ENCODE data around the gene ARHGAP45.

GRCh38 chr19:1085053-1085658, 18.2 kb downstream of the ARHGAP45 start:
- no peak for TF ChIP-seq CTCF (IDR thresholded peaks at IDR 0.05; ENCODE audit: control extremely low read depth in 1 of 3, insufficient read depth in 1 of 3, low read depth in 1 of 3, low read length in 3 of 3)
- TF ChIP-seq TAF7 (optimal IDR thresholded peaks at IDR 0.05; ENCODE audit: borderline replicate concordance, low read depth, low read length): no peak
- TF ChIP-seq MAFK (IDR thresholded peaks at IDR 0.05; ENCODE audit: low read depth, low read length): no peak
- TF ChIP-seq RXRA (IDR thresholded peaks at IDR 0.05; ENCODE audit: insufficient read depth, low read depth, low read length): no peak
- TF ChIP-seq EP300 (IDR thresholded peaks at IDR 0.05; ENCODE audit: borderline replicate concordance in 1 of 2, low read depth in 2 of 2, low read length in 2 of 2): no peak
- TF ChIP-seq EZH2 (IDR thresholded peaks at IDR 0.05; ENCODE audit: low read depth, low read length, severe bottlenecking): no peak
- TF ChIP-seq GABPA (IDR thresholded peaks at IDR 0.05; ENCODE audit: borderline replicate concordance, insufficient read depth, low read length): no peak
- TF ChIP-seq POLR2A (IDR thresholded peaks at IDR 0.05; ENCODE audit: control extremely low read depth in 1 of 2, low read depth in 2 of 2, low read length in 2 of 2): no peak
- no peak for TF ChIP-seq TAF1 (IDR thresholded peaks at IDR 0.05; ENCODE audit: low read depth, low read length)
